ENCODE data around the gene PKD1L1. TPM values are rescaled to one million over a fixed set of nuclear protein-coding genes. Genes with fewer than 3 reads are reported as not detected.

PKD1L1 gene
- total RNA-seq, 1 experiment from 2014 or later, result 0.07 TPM

- DNase-seq (ENCODE audit: low spot score) (no peak), ATAC-seq (no peak)
Measured at GRCh38 chr7:47866120-47866519, 82.1 kb downstream of the PKD1L1 start.

GRCh38 chr7:47852330-47853245, 95.7 kb downstream of the PKD1L1 start:
- Mint-ChIP-seq H3K4me3 (no peak overlapping the region), H3K9me3 (no peaks in the 10 kb centered on the region), H3K36me3 (no peaks in the 10 kb centered on the region), H3K4me1 (no peaks in the 10 kb centered on the region), H3K27me3 (ENCODE audit: low read depth) (no peaks in the 10 kb centered on the region; the same call in 1 of the 2 replicates), H3K27ac (no peak overlapping the region)
- DNase-seq (ENCODE audit: low spot score) (peak; percentile 51), ATAC-seq (peak; percentile 96)
- CTCF ChIA-PET, result interaction anchor here (0.6 to 3.0 kb wide), 11 partner anchors 21 to 586 kb away, joined by 3 to 14 read pairs (median 4); no protein-coding TSS in a partner anchor
- POLR2A ChIA-PET, result no interaction called here
- TF ChIP-seq FOXP4 (CRISPR knock-in tag; IDR thresholded peaks at IDR 0.05) (no peak), GTF2I (CRISPR knock-in tag; conservative IDR thresholded peaks at IDR 0.05) (no peak), ARID4B (CRISPR knock-in tag; IDR thresholded peaks at IDR 0.05; ENCODE audit: borderline replicate concordance) (no peak), ZSCAN18 (CRISPR knock-in tag; IDR thresholded peaks at IDR 0.05) (no peak), TCF7 (CRISPR knock-in tag; IDR thresholded peaks at IDR 0.05; ENCODE audit: low read depth) (no peak), TEAD1 (CRISPR knock-in tag; IDR thresholded peaks at IDR 0.05) (no peak)

More at GRCh38 chr7:47866120-47866519, 82.1 kb downstream of the PKD1L1 start:
- POLR2A ChIA-PET, result no interaction called here
- TF ChIP-seq, protein P1, sequence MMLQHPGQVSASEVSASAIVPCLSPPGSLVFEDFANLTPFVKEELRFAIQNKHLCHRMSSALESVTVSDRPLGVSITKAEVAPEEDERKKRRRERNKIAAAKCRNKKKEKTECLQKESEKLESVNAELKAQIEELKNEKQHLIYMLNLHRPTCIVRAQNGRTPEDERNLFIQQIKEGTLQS (CRISPR knock-in tag; conservative IDR thresholded peaks at IDR 0.05), result no peak
- TF ChIP-seq ZNF396 (CRISPR knock-in tag; IDR thresholded peaks at IDR 0.05; ENCODE audit: borderline replicate concordance), result no peak
- TF ChIP-seq, protein P2, sequence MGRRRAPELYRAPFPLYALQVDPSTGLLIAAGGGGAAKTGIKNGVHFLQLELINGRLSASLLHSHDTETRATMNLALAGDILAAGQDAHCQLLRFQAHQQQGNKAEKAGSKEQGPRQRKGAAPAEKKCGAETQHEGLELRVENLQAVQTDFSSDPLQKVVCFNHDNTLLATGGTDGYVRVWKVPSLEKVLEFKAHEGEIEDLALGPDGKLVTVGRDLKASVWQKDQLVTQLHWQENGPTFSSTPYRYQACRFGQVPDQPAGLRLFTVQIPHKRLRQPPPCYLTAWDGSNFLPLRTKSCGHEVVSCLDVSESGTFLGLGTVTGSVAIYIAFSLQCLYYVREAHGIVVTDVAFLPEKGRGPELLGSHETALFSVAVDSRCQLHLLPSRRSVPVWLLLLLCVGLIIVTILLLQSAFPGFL (CRISPR knock-in tag; IDR thresholded peaks at IDR 0.05; ENCODE audit: borderline replicate concordance), result no peak
- no peak for TF ChIP-seq ETV6 (CRISPR knock-in tag; IDR thresholded peaks at IDR 0.05)
- TF ChIP-seq ESRRA (CRISPR knock-in tag; IDR thresholded peaks at IDR 0.05; ENCODE audit: borderline replicate concordance), result no peak
- no peak for TF ChIP-seq RELA (CRISPR knock-in tag; IDR thresholded peaks at IDR 0.05; ENCODE audit: borderline replicate concordance)
- TF ChIP-seq, protein P3, sequence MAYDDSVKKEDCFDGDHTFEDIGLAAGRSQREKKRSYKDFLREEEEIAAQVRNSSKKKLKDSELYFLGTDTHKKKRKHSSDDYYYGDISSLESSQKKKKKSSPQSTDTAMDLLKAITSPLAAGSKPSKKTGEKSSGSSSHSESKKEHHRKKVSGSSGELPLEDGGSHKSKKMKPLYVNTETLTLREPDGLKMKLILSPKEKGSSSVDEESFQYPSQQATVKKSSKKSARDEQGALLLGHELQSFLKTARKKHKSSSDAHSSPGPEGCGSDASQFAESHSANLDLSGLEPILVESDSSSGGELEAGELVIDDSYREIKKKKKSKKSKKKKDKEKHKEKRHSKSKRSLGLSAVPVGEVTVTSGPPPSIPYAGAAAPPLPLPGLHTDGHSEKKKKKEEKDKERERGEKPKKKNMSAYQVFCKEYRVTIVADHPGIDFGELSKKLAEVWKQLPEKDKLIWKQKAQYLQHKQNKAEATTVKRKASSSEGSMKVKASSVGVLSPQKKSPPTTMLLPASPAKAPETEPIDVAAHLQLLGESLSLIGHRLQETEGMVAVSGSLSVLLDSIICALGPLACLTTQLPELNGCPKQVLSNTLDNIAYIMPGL (CRISPR knock-in tag; IDR thresholded peaks at IDR 0.05), result no peak
- no peak for TF ChIP-seq ZNF219 (CRISPR knock-in tag; IDR thresholded peaks at IDR 0.05; ENCODE audit: borderline replicate concordance)
- TF ChIP-seq, protein P4, sequence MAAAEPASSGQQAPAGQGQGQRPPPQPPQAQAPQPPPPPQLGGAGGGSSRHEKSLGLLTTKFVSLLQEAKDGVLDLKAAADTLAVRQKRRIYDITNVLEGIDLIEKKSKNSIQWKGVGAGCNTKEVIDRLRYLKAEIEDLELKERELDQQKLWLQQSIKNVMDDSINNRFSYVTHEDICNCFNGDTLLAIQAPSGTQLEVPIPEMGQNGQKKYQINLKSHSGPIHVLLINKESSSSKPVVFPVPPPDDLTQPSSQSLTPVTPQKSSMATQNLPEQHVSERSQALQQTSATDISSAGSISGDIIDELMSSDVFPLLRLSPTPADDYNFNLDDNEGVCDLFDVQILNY (CRISPR knock-in tag; IDR thresholded peaks at IDR 0.05), result no peak
- TF ChIP-seq GRHL2 (CRISPR knock-in tag; IDR thresholded peaks at IDR 0.05; ENCODE audit: insufficient replicate concordance, severe bottlenecking), result no peak
- TF ChIP-seq ZNF263 (CRISPR knock-in tag; IDR thresholded peaks at IDR 0.05; ENCODE audit: low read depth), result no peak
- TF ChIP-seq NR3C1 (CRISPR knock-in tag; conservative IDR thresholded peaks at IDR 0.05; ENCODE audit: low read depth), result no peak
- TF ChIP-seq ZNF416 (CRISPR knock-in tag; IDR thresholded peaks at IDR 0.05), result no peak
- no peak for TF ChIP-seq EMX1 (CRISPR knock-in tag; IDR thresholded peaks at IDR 0.05)
- no peak for TF ChIP-seq FOXP4 (CRISPR knock-in tag; IDR thresholded peaks at IDR 0.05)
- no peak for TF ChIP-seq NFYB (CRISPR knock-in tag; conservative IDR thresholded peaks at IDR 0.05; ENCODE audit: low read depth)
- Mint-ChIP-seq H3K27ac (no peak overlapping the region), H3K36me3 (no peaks in the 10 kb centered on the region), H3K4me1 (no peaks in the 10 kb centered on the region), H3K27me3 (ENCODE audit: low read depth) (no peaks in the 10 kb centered on the region), H3K4me3 (no peak overlapping the region), H3K9me3 (no peaks in the 10 kb centered on the region)
- CTCF ChIA-PET, result no interaction called here
